Measurements from ENCODE around the gene PDIA5.
A peak's percentile ranks its signal among the peaks of the same experiment; 100 is the strongest.

The PDIA5 gene

DNA sequence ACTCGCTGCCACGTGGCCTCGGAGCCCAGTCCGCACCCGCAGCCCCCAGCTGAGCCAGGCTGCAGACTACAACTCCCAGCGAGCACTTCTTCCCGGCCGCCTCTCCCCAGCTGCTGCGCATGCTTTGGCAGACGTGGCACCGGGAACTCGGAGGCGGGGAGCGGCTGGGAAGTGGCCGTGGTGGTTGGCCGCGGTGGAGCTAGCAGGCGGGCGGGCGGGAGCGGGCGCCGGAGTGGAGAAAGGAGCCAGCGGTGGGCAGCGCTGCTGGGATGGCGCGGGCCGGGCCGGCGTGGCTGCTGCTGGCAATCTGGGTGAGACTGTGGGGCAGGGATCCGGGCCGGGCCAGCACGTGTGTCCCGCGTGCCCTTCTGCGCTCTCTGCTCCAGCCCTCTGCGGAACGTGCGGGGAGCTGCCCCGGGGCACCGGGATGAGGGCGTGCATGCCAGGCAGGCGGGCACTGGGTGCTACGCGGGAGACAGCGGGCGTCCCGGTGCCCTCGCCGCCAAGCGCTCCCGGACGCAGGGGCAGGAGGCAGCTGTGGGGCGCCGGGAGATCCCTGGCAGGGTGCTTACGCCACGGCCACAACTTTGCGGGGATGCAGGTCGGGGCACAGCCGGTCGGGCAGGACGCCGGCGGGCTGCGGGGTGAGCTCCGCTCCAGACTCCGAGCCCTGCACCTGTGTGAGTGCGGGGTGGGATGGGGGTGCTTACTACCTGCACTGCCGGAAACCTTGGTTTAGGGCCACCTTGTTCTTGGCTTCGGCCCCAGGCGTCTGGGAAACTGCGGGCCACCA lies at the start of gene PDIA5:
Gene PDIA5 (plus strand): TSS at position 130 of the 793 bp plus-strand sequence. CDS start 140 bp downstream, at position 270.
- peak; percentile 78 for DNase-seq (ENCODE audit: low spot score)

DNA sequence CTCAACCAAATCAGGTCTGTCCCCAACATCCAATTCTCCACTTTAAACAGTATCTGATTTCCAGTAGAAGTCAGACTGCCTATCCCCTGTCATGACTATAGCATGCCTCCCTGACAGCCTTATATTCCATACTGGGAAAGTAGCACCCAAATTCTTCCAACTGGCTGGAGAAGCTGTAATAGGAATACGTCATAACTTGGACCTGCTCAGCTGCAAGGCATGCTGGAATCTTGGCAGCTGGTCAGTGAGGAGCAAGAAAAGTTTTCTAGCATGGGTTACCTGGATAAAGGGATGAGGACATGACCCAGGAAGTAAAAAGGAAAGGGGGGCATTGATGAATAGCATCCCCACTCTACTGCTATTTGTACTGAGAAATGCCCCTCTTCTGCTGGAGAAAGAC lies 48.1 kb upstream of the PDIA5 start:
- no peak for DNase-seq (ENCODE audit: low spot score)

DNA sequence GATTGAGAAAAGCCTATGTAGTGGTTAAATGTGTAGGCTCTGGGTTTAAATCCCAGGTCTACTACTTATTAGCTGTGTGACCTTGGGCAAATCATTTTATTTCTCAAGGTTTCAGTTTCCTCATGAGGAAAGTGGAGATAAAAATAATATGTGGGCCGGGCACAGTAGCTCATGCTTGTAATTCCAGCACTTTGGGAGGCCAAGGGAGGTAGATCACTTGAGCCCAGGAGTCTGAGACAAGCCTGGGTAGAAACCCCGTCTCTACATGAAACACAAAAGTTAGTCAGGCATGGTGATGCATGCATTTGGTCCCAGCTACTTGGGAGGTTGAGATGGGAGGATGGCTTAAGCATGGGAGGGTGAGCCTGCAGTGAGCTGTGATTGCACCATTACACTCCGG lies 47.7 kb upstream of the PDIA5 start:
- DNase-seq (ENCODE audit: low spot score), result no peak

DNA sequence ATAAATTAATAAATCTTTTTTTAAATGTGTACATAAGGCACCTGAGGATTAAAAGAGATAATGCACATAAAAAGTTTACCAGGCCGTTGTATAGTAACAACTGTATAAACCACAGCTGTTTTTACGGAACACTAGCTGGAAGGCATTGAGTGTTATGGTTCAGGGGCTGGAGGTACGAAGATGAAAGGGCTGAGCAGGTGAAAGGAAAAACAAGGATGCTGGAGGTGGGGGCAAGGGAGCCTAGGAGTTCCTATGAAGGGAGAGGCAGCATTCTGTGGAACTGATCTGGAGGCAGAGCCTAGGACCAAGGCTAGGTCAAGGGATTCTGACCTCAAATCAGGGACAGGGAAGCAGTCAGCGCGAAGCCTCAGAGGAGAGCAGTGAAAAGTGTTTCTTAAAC lies 47.2 kb upstream of the PDIA5 start:
- no peak for DNase-seq (ENCODE audit: low spot score)

DNA sequence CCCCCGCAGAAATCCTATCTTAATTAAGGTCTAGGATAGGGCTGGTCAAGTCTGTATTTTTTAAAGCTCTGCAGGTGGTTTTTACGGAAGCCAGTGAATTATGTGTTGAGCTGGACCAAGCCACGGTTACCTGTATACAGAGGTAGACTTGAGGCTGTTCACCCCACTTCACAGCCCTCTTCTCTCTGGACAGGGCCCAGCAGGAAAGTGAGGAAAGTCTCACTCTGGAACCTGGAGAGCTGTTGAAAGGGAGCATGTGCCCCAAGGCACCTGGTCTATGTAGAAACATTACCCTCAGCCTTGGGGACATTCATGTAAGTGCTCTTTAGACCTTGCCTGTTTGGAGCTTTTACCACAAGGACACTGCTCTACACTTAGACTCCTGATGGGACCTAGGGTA lies 46.1 kb upstream of the PDIA5 start:
- no peak for DNase-seq (ENCODE audit: low spot score)

DNA sequence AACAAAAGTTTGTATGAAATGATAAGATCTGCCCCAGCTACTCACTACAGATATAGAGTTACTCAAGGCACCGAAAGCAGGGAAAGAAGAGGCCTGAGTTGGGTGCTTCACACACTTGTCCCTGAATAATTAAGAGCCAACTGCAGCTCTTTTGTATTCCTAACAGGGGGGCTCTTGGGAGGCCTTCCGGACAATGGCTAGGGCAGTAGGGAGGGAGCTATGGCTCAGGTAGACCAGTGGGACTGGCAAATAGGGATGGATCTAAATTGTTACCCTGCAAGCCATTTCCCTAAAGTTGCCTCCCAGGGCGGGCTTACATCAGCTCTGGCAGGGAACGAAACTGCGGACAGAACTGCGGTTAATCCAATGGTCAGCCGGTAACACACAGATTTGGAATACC lies 45.4 kb upstream of the PDIA5 start:
- DNase-seq (ENCODE audit: low spot score), result no peak

DNA sequence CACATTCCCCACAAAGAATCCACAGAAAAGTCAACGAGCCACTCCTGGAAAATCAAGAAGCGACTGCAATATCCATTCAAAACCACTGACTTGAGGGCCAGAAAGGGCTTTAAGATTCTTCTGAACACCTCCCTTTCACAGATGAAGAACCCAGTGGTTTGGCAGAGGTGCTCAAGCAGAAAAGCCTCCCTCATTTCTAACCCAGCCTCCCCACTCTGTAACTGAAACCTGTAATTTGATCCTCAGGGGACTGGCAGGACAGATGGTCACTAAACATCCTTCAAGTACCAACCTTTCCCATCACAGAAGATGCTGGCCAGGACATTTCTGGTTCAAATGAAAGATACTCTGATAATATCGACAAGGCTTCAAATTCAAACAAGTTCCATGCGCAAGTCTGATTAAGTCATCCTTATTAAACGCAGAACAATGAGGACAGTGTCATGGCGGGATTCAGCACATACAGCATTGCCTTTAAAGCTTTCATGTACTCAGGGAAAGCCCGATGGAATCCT lies 44.8 kb upstream of the PDIA5 start:
- no peak for DNase-seq (ENCODE audit: low spot score)

DNA sequence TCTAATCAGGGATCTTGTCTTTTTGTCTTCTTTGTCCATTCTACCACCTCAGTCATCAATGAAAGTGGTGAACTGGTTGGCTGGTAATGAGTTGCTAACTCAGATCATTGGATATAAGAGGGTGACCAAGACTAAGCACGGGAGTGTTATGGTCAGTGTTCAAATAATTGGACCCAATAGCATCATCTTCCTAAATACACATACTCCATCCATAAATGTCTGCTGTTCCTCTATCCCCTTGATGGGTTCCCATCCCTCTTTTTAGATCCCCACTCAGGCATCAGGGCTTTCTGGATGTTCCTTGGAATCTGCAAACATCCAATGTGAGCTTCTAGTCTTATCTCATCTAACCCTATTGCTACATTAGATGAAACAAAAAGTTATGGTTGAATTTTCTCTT lies 42.8 kb upstream of the PDIA5 start:
- DNase-seq (ENCODE audit: low spot score), result no peak

DNA sequence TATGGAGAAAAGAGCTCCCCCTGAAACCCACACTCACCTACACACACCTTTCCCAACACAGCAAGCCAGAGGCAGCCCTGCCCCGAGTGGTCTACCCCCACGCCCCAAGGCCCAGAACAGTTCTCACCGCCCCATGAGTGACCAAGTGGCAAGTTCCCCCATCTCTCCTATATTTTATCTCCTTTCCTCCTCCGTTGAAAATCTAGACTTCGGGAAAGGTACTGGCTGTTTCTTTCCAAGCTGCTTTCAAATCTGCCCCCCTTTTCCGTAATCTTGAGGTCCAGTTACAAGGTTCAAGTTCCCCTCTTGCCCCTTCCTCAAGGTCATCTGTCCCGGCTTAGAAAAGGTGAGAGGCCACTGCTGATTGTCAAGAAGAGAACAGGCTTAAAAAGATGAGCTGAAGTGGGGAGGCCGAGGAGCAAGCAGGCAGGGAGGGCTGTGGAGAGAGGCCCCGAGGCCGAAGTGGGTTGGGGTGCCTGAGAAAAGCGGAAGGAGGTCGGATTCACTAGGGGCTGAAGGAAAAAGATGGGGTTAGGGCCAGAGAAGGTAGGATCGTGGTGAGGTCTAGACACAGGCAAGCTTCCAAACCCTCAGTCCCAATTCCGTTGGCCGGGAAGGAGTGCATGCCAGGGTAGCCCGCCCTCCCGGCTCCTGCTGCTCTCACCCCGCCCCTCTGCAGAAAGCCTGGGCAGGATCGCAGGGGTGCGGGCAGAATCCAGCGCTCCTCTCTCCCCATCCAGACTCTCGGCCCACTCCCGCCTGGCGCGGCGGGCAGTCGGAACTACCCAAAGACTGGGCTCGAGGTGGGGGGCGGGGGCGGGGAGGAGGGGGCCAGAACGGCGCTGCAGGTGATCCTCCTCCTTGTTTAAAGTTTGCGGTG lies 40.9 kb upstream of the PDIA5 start:
- peak; percentile 8 for DNase-seq (ENCODE audit: low spot score)

DNA sequence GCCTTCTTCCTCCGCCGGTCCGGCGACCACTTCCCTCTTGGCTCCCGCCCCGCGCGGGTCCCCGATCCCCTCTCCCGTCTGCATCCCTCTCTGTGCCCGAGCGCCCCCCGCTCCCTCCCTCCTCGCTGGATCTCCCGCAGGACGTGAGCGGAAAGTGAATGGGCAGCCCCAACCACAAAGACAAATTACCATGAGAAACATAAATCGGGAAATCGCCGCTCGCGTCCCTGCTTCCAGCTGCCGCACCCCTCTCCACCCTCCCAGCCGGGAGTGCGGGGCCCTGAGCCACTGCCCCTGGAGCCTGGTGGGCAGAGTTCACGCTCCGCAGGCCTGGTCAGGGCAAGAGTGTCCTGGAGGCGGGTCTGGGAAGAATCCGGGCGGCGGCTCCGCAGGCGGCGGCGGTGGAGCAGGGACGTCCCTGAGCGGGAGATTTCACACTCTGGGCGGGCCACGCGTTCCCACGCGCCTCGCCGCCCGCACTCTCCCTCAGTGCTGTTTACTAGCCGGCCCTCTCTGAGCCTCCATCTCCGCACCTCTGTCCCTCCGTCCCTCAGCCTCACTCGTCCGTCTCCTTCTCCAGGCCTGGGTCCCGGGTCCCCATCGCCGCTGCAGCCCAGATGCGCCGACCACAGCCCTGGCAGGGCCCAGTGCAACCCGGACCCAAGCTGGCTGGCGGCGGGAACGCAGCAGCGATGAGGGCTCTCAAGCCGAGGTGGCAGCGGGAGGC lies 40.1 kb upstream of the PDIA5 start:
- DNase-seq (ENCODE audit: low spot score), result peak; percentile 40

DNA sequence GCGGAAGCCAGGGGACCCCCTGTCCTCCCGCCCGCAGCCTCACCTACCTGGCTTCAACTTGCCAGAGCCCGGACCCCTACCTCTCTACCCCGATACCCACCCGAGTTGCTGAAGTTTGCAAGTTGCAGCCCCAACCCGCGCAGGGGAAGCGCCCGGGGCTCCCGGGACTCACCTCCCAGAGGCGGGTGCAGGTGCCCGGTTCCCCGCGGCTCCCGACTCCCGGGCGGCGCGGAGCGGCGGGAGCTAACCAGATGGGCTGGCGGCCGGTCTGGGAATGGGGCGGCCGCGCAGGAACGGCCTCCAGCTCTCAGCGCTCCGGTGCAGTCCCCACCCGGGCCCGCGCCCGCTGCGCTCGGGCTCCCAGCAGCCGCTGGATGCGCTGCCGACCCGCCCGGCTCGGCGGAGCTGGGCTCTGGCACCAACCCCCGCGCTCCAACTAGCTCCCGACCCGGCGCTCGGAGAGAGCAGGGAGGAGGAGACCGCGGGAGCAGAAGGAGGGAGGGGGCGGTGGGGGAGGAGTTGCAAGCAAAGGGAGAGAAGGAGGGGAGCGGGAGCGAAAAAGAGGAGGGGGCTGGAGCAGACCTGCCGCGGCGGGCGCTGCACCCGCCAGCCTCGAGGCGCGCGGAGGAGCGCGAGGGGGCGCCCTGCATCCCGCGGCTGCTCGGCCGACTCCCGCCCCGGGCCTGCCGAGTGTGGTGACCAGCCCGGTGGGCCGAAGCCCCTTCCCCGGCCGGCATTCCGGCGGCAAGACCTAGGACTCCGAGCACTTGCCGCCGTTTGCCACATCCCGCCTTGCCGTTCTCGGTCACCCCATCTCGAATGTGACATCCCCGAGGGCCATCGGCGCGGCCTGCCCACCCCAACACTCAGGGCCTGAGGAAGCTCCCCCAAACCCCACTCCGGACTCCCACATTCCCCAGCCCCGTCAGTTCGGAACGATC lies 39.3 kb upstream of the PDIA5 start, which contains the start of gene SEMA5B:
Gene SEMA5B (minus strand): TSS at position 472 of the 941 bp plus-strand sequence. CDS start 66,500 bp downstream, outside the sequence.
- DNase-seq (ENCODE audit: low spot score), result peak; percentile 45

DNA sequence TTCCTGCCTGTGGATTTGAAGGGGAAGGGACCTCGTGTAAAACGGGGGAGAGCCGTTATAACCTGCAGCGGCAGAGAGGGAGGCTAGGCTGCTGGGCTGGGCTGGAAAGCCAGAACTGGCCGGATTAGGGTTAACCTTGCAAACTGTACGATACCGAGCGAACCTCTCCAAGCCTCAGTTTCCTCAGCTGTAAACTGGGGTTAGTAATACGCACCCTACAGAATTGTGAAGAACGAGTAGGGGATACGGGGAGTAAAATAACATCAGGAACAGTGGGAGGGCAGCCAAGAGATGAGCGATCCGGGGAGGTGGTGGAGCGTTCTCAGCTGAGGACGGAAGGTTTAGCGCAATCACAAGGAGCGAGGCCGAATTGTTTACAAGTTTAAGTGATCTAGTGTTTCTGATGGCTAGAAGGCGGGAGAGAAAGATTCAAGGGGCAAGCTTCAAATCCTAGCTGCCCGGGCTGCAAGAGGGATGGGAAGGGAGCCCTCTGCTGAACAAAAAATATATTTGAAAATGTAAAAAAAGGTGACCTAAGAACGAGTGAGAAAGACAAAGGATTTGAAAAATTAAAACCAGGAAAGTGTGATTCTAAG lies 38.5 kb upstream of the PDIA5 start:
- DNase-seq (ENCODE audit: low spot score), result peak; percentile 50

DNA sequence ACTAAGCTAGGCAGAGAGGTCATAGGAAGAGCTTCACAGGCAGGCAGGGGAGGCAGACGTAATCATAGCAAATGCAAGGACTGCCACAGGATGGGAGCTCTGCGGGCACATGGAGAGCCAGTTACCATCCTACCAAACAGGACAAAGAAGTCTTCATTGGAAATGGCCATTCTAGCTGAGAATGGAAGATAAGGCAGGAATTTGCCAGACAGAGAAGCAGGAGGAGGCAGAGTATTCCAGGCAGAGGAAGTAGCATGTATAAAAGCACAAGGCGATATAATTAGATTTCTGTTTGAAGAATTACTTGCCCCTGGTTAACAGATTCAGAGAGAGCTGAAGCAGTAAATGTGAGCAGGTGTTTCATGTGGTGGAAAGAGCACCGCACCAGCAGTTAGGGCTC lies 35.8 kb upstream of the PDIA5 start:
- no peak for DNase-seq (ENCODE audit: low spot score)

DNA sequence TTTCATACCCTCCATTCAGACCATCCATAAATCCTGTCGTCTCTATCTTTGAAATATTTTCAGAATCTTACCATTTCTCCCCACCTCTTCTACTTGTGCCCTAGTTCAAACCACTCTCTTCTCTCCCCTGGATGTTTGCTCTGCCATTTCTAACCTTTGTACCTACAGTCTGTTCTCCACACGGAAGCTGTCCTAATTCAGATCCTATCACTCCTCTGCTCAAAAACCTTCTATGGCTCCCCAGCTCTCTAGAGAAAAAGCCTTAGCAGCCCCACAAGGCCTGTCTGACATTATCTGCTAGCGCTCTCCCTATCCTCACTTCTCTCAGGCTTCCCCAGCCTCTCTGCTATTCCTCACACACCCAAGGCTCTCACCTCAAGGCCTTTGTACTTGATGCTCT lies 34.8 kb upstream of the PDIA5 start:
- no peak for DNase-seq (ENCODE audit: low spot score)

DNA sequence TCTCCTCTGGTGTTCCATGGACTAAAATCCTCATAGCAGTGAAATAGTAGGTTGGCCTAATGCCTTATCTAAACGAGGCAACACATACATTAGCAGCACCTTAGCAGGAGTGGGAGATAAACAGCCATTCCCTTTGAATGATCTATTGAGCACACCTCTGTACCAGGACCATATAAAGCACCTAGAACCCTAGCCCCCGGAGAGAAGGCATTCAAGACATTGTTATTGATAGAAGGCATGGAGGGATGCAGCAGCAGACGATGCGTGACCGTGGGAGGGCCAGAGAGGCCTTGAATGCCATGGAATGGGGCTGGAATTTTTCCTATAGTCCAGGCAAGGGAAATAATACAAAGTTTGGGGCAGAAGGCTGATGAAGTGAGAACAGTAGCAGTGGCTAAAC lies 32.7 kb upstream of the PDIA5 start:
- DNase-seq (ENCODE audit: low spot score), result no peak

DNA sequence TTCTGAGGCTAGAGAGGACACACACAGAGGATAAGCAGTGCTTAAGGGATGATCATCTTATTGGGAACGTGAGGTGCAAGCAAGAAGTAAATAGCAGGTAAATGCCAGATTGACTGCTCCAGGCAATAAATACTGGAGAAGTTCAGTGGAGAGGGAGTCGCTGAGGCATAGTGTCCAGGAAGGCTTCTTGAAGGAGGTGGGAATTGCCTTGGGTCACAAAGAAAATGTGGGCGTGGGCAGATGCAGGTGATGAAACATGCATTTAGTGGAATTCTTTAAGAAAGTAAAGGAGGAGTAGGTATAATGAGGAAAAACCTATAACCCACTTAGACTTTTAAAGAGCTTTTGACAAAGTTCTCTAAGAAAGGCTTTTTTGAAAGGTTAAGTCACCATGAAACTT lies 31.8 kb upstream of the PDIA5 start:
- no peak for DNase-seq (ENCODE audit: low spot score)

DNA sequence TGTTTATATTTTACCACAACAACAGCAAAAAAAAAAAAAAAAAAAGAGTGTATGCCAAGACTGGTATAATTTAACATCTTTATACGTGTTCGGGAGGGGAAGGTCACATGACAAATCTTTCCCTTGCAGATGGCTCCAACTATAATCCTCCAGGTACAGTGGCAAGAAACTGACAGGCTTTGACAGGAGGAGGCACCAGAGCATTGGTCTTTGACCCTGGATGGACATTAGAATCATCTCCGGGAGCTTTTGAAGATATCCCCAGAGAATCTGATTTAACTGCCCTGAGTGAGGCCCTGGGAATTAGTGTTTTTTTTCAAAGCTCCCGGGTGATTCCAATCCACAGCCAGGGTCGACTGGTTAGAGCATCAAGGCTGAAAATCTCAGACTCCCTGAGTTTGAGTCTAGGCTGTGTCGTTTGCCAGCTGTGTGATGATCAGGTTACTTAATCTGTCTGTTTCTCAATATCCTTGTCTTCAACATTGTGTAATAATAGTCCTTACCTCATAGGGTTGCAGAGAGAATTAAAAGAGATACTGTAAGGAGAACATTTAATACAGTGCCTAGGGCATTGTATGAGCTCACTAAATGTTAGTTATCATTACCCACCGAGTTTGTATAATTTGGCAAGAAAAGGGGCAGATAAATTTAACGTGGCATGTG lies 30.3 kb upstream of the PDIA5 start:
- no peak for DNase-seq (ENCODE audit: low spot score)

DNA sequence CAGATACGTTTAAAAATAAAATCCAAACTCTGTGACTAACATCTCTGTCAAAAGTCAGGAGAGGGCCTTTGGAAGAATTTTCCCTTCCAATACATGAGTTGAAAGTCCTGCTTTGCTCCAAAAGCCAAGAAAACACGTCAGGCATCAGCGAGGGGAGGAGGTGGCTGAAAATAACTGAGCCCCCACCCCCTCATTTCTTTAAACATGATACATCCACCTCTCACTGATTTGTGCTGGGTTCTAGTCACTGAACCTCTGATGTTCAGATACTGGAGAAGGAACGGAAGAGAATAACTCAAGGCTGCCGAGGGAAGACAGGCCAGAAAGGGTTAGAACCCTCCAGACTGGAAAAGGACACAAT lies 29.8 kb upstream of the PDIA5 start:
- no peak for DNase-seq (ENCODE audit: low spot score)

DNA sequence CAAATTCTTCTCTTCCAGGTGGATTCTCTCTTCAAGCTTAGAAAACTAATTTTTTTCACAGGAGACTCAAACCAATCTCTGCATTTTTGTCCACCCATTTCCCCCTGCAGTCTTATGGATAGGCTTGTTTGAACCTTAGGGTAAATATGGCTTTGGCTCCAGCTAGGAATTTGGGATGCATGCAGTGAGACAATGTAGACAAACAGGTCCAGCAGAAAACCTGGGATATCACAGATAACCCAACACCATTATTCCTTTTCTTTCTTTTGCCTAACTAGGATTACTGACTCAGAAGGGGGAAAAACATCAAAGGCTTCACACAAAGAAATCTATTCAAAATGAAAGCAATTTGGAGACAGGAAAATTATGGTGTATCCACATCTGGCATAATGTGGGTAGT lies 28.1 kb upstream of the PDIA5 start:
- no peak for DNase-seq (ENCODE audit: low spot score)

DNA sequence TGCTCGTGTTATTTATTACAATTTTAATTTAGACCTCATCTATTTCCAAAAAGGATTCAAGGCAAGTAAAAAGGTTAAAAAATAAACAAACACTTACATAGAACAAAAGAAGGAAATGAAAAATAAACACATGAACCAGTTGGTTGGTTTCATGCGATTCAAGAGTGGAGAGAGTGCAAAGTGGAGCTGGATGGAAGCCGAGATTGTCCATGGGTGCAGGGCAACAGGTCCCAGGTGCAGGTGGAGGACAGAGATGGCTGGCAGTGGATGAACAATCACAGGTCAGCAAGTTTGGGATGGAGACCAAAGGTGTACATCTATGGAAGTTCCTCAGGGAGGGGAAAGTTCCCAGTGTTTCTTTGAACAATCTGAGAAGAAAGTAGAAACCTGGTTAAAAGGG lies 27.6 kb upstream of the PDIA5 start:
- DNase-seq (ENCODE audit: low spot score), result no peak

Data from germinal center (tissue), 1 donor.